ENCODE results near the gene AKR1B1. TPM values are rescaled to one million over a fixed set of nuclear protein-coding genes. Genes with fewer than 3 reads are reported as not detected.

Gene AKR1B1
- total RNA-seq, 4 donors from 2014 or later: 8.6 to 22.4 (median 13.1) TPM

GRCh38 chr7:134461916-134462315, 3.0 kb upstream of the AKR1B1 start:
- TF ChIP-seq, protein P1, sequence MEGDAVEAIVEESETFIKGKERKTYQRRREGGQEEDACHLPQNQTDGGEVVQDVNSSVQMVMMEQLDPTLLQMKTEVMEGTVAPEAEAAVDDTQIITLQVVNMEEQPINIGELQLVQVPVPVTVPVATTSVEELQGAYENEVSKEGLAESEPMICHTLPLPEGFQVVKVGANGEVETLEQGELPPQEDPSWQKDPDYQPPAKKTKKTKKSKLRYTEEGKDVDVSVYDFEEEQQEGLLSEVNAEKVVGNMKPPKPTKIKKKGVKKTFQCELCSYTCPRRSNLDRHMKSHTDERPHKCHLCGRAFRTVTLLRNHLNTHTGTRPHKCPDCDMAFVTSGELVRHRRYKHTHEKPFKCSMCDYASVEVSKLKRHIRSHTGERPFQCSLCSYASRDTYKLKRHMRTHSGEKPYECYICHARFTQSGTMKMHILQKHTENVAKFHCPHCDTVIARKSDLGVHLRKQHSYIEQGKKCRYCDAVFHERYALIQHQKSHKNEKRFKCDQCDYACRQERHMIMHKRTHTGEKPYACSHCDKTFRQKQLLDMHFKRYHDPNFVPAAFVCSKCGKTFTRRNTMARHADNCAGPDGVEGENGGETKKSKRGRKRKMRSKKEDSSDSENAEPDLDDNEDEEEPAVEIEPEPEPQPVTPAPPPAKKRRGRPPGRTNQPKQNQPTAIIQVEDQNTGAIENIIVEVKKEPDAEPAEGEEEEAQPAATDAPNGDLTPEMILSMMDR (IDR thresholded peaks at IDR 0.05): no peak
- TF ChIP-seq POLR2A (IDR thresholded peaks at IDR 0.05): no peak
- intact Hi-C loops (cut with DNase I; ENCODE audit: low total_unique reads): no loop called here
- H3K4me3 ChIP-seq (ENCODE audit: low read depth, poor library complexity, severe bottlenecking): no peak overlapping the region
- no peak for DNase-seq (ENCODE audit: low spot score in 2 of 2)
- 89 to 92% methylated on average over 1 of the region's 1 CpG for WGBS, 2 donors

DNA sequence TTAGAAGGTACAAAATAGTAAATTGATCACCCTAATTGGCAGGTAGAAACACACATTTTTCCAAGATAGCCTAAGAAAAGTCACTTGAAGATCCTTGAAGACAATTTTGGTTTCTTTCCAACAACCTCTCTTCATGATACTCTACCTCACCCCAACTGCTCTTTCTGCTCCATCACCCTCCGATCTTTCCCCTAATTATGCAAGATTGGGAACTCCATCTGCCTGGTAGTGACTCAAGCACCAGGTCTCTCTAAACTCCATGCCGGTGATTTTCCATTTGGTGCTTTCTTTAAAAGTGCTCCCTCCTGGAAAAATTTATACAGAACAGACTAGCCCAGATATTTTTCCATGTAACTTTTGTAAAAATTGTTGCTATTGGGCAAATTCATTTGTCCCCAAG, 1.1 kb upstream of the AKR1B1 start:
- TF ChIP-seq, protein P1 (IDR thresholded peaks at IDR 0.05): no peak
- no peak for TF ChIP-seq POLR2A (IDR thresholded peaks at IDR 0.05)
- WGBS, 2 donors: 83 to 92% methylated on average over 2 of the region's 2 CpGs
- H3K4me3 ChIP-seq (ENCODE audit: low read depth, poor library complexity, severe bottlenecking): no peak overlapping the region
- no peak for DNase-seq (ENCODE audit: low spot score in 2 of 2)
- intact Hi-C loops (cut with DNase I; ENCODE audit: low total_unique reads): no loop called here

- TF ChIP-seq POLR2A (IDR thresholded peaks at IDR 0.05): no peak
- TF ChIP-seq, protein P1 (IDR thresholded peaks at IDR 0.05): no peak
- peak overlapping the region; percentile 74 for H3K4me3 ChIP-seq (ENCODE audit: low read depth, poor library complexity, severe bottlenecking)
- intact Hi-C loops (cut with DNase I; ENCODE audit: low total_unique reads): no loop called here
- 2 to 3% methylated on average over 33 to 35 of the region's 37 CpGs for WGBS, 2 donors
- DNase-seq (ENCODE audit: low spot score in 2 of 2): peak in 1 of 2 donors; percentile 90
Observed at GRCh38 chr7:134458341-134458805, 527 bp downstream of the AKR1B1 start.

- WGBS, 2 donors: 72 to 78% methylated on average over 2 of the region's 2 CpGs
- H3K4me3 ChIP-seq (ENCODE audit: low read depth, poor library complexity, severe bottlenecking): no peak overlapping the region
- no peak for DNase-seq (ENCODE audit: low spot score in 2 of 2)
- TF ChIP-seq POLR2A (IDR thresholded peaks at IDR 0.05): no peak
- TF ChIP-seq, protein P1 (IDR thresholded peaks at IDR 0.05): no peak
- intact Hi-C loops (cut with DNase I; ENCODE audit: low total_unique reads): no loop called here
Observed at GRCh38 chr7:134457210-134457609, 1.7 kb downstream of the AKR1B1 start.

DNA sequence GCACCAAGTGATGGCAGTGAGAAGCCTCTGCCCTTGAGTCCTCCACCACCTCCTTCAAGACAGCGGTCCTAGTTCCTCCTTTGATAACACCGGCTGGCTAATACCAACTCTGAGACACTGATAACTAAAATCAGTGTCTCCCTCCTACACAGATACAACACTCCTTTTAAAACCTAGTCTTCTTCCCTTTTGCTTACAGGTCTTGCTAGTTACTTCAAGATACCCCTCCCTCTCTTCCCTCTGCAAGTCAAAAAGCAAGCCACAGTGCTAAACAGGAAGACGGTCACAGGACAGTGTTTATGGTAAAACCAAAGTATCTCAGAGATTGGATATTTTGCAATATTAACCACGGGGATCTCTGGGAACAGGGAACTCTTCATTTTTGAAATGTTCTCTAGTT, 4.6 kb downstream of the AKR1B1 start:
- WGBS, 2 donors: 72 to 76% methylated on average over 4 of the region's 4 CpGs
- no peak overlapping the region for H3K4me3 ChIP-seq (ENCODE audit: low read depth, poor library complexity, severe bottlenecking)
- no peak for DNase-seq (ENCODE audit: low spot score in 2 of 2)
- intact Hi-C loops (cut with DNase I; ENCODE audit: low total_unique reads): no loop called here
- TF ChIP-seq, protein P1 (IDR thresholded peaks at IDR 0.05): no peak
- no peak for TF ChIP-seq POLR2A (IDR thresholded peaks at IDR 0.05)

DNA sequence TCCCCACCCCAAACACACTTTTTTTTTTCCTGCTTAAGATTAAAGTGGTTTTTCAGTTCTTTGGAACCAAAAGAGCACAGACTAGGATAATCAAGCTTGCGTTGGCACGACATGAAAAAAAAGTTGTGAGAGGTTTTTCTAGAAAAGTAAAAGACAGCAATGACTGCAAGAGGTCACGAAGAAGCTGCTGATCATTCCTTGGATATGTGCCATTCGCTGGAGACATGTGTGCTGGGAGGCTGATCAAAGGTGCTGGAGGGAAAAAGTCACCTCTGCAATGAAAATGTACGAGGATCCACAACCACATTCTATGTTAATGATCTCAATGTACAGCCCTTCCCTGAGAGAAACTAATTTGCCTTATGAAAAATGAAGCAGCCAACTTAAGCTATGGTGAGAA, 5.4 kb downstream of the AKR1B1 start:
- TF ChIP-seq, protein P1 (IDR thresholded peaks at IDR 0.05): no peak
- TF ChIP-seq POLR2A (IDR thresholded peaks at IDR 0.05): no peak
- H3K4me3 ChIP-seq (ENCODE audit: low read depth, poor library complexity, severe bottlenecking): no peak overlapping the region
- DNase-seq (ENCODE audit: low spot score in 2 of 2): no peak
- WGBS, 2 donors: 76 to 85% methylated on average over 5 of the region's 5 CpGs
- intact Hi-C loops (cut with DNase I; ENCODE audit: low total_unique reads): no loop called here

All from lower leg skin (tissue), 4 donors.